Measurements from ENCODE around the gene RALGAPB. TPM values are rescaled to one million over a fixed set of nuclear protein-coding genes. Genes with fewer than 3 reads are reported as not detected.

Gene RALGAPB
- total and polyA plus RNA-seq, 2 of the 13 experiments (the other 11 are each of a cell fraction or from before 2014, with no cell fraction given) = 17.6 to 30.6 TPM

DNA sequence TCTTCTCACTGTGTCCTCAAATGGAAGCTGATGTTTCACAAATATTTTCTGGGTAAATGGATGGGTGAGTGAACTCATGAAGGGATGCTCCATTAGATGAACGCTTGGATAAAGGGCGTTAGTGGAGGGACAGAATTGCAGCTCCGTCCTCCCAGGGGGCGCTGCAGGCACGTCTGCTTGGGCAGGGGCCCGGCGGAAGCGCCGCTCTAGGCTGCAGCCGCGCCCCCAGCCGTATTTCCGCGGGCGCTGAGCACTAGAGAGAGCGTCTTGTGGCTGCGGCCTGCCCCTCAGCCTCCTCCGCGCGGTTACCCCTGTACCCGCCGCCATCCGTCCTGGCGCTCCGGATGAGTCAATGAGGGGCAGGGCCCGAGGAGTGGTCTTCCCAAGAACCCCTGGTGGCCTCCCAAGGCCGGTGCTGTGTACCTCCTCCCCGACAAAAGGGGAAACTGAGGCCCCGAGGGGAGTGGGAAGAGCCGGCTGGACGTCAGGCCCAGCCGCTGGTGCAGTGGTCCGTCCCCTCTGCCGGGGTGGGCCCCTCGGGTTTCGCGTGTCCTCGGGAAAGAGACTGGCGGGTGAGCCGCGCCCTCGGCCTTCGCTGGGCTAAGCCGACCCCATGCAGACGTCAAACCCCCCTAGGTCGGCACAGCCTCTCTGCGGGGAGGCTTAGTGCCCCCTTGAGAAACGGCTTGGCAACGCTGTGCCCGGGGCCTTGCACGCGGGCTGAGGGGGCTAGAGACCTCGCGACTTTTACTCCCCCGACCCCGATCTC, 26.0 kb upstream of the RALGAPB start (continued):
- TF ChIP-seq, protein P1, sequence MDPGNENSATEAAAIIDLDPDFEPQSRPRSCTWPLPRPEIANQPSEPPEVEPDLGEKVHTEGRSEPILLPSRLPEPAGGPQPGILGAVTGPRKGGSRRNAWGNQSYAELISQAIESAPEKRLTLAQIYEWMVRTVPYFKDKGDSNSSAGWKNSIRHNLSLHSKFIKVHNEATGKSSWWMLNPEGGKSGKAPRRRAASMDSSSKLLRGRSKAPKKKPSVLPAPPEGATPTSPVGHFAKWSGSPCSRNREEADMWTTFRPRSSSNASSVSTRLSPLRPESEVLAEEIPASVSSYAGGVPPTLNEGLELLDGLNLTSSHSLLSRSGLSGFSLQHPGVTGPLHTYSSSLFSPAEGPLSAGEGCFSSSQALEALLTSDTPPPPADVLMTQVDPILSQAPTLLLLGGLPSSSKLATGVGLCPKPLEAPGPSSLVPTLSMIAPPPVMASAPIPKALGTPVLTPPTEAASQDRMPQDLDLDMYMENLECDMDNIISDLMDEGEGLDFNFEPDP (CRISPR knock-in tag; conservative IDR thresholded peaks at IDR 0.05) = no peak
- TF ChIP-seq, protein P2, sequence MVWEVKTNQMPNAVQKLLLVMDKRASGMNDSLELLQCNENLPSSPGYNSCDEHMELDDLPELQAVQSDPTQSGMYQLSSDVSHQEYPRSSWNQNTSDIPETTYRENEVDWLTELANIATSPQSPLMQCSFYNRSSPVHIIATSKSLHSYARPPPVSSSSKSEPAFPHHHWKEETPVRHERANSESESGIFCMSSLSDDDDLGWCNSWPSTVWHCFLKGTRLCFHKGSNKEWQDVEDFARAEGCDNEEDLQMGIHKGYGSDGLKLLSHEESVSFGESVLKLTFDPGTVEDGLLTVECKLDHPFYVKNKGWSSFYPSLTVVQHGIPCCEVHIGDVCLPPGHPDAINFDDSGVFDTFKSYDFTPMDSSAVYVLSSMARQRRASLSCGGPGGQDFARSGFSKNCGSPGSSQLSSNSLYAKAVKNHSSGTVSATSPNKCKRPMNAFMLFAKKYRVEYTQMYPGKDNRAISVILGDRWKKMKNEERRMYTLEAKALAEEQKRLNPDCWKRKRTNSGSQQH (CRISPR knock-in tag; IDR thresholded peaks at IDR 0.05; ENCODE audit: low read depth) = peak; percentile 99
- peak; percentile 97 for TF ChIP-seq ZNF605 (CRISPR knock-in tag; IDR thresholded peaks at IDR 0.05)
- TF ChIP-seq, protein P3, sequence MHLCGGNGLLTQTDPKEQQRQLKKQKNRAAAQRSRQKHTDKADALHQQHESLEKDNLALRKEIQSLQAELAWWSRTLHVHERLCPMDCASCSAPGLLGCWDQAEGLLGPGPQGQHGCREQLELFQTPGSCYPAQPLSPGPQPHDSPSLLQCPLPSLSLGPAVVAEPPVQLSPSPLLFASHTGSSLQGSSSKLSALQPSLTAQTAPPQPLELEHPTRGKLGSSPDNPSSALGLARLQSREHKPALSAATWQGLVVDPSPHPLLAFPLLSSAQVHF (CRISPR knock-in tag; IDR thresholded peaks at IDR 0.05) = no peak; the same call in 1 of the 2 replicates
- TF ChIP-seq, protein P4, sequence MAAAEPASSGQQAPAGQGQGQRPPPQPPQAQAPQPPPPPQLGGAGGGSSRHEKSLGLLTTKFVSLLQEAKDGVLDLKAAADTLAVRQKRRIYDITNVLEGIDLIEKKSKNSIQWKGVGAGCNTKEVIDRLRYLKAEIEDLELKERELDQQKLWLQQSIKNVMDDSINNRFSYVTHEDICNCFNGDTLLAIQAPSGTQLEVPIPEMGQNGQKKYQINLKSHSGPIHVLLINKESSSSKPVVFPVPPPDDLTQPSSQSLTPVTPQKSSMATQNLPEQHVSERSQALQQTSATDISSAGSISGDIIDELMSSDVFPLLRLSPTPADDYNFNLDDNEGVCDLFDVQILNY (CRISPR knock-in tag; conservative IDR thresholded peaks at IDR 0.05) = peak; percentile 84
- peak; percentile 86 for TF ChIP-seq ESRRA (CRISPR knock-in tag; IDR thresholded peaks at IDR 0.05; ENCODE audit: low read depth)
- TF ChIP-seq, protein P5, sequence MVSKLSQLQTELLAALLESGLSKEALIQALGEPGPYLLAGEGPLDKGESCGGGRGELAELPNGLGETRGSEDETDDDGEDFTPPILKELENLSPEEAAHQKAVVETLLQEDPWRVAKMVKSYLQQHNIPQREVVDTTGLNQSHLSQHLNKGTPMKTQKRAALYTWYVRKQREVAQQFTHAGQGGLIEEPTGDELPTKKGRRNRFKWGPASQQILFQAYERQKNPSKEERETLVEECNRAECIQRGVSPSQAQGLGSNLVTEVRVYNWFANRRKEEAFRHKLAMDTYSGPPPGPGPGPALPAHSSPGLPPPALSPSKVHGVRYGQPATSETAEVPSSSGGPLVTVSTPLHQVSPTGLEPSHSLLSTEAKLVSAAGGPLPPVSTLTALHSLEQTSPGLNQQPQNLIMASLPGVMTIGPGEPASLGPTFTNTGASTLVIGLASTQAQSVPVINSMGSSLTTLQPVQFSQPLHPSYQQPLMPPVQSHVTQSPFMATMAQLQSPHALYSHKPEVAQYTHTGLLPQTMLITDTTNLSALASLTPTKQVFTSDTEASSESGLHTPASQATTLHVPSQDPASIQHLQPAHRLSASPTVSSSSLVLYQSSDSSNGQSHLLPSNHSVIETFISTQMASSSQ (IDR thresholded peaks at IDR 0.05; ENCODE audit: low read depth) = no peak; the same call in 1 of the 2 replicates
- TF ChIP-seq, protein P5 (CRISPR knock-in tag; IDR thresholded peaks at IDR 0.05; ENCODE audit: borderline replicate concordance) = peak; percentile 83
- 0 out of 2 replicates have a peak, but pooled peaks have one; percentile 51 for TF ChIP-seq ZNF83 (CRISPR knock-in tag; IDR thresholded peaks at IDR 0.05; ENCODE audit: borderline replicate concordance)
- peak; percentile 76 for TF ChIP-seq KLF9 (CRISPR knock-in tag; IDR thresholded peaks at IDR 0.05; ENCODE audit: low read depth)
- TF ChIP-seq IRF2 (CRISPR knock-in tag; IDR thresholded peaks at IDR 0.05) = peak; percentile 98
- TF ChIP-seq, protein P6, sequence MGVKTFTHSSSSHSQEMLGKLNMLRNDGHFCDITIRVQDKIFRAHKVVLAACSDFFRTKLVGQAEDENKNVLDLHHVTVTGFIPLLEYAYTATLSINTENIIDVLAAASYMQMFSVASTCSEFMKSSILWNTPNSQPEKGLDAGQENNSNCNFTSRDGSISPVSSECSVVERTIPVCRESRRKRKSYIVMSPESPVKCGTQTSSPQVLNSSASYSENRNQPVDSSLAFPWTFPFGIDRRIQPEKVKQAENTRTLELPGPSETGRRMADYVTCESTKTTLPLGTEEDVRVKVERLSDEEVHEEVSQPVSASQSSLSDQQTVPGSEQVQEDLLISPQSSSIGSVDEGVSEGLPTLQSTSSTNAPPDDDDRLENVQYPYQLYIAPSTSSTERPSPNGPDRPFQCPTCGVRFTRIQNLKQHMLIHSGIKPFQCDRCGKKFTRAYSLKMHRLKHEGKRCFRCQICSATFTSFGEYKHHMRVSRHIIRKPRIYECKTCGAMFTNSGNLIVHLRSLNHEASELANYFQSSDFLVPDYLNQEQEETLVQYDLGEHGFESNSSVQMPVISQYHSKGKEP (CRISPR knock-in tag; IDR thresholded peaks at IDR 0.05) = peak; percentile 94
- TF ChIP-seq, protein P7, sequence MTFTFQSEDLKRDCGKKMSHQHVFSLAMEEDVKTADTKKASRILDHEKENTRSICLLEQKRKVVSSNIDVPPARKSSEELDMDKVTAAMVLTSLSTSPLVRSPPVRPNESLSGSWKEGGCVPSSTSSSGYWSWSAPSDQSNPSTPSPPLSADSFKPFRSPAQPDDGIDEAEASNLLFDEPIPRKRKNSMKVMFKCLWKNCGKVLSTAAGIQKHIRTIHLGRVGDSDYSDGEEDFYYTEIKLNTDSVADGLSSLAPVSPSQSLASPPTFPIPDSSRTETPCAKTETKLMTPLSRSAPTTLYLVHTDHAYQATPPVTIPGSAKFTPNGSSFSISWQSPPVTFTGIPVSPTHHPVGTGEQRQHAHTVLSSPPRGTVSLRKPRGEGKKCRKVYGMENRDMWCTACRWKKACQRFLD (CRISPR knock-in tag; IDR thresholded peaks at IDR 0.05; ENCODE audit: borderline replicate concordance) = peak; percentile 99
- TF ChIP-seq KMT2B (CRISPR knock-in tag; IDR thresholded peaks at IDR 0.05) = peak; percentile 99
- peak; percentile 90 to 100; a peak in 3 of 4 replicates for TF ChIP-seq KLF16 (CRISPR knock-in tag; IDR thresholded peaks at IDR 0.05)
- TF ChIP-seq ZNF773 (CRISPR knock-in tag; IDR thresholded peaks at IDR 0.05; ENCODE audit: borderline replicate concordance) = peak; percentile 91; the same call in 1 of the 2 replicates
